TTC549 (cell line): Measurements from ENCODE around the gene INHA.

Experiments used
- FAIRE-seq: peaks from 2 replicates; lab custom pipeline; 2012; peaks lifted over from hg19 to GRCh38; lab: Jason Lieb, UNC

The INHA gene

DNA sequence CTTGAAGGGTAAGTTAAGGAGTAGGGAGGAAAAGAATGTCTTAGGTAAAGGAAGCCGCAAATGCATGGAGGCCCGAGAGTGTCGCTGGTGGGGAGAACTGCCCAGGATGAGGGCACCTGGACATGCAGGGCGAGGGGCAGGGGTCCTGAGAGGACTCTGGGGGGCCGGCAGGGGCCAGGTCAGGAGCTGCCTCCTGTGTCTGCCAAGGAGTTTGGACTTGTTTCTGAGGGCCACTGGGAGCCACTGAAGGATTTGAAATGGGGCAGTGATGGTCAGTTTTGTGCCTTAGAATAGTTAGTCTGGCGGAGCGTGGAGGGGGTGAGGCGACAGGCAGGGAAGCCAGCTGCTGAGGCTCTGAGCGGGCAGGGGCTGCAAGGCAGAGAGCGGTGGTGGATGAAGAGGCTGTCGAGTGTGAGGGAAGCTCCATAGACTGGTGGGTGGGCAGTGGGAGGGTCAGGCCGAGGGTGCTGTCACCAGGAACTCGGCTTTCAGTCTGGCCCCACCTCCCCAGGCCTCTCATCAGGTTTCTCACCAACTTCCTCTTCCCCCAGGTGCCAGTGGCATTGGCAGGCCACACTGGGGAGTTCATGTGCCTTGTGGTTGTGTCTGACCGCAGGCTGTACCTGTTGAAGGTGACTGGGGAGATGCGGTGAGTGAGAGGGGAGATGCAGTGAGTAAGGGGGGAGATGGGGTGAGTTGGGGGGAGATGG, 40.6 kb downstream of the INHA start:
- FAIRE-seq: no peak

DNA sequence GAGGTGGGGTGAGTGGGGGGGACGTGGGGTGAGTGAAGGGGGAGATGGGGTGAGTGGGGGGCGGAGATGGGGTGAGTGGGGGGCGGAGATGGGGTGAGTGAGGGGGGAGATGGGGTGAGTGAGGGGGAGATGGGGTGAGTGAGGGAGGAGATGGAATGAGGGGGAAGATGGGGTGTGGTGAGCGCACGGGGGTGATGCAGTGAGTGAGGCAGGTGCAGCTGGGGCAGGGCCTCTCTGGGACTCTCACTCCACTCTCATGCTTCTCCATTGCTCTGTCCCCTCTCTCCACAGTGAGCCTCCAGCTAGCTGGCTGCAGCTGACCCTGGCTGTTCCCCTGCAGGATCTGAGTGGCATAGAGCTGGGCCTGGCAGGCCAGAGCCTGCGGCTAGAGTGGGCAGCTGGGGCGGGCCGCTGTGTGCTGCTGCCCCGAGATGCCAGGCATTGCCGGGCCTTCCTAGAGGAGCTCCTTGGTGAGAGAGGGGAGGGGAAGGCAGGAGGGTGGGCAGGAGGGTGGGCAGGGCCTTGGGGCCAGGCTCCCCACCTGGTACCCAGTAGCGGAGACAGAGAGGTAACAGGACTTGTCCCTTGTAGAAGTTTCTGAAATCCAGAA, 41.5 kb downstream of the INHA start:
- no peak for FAIRE-seq

DNA sequence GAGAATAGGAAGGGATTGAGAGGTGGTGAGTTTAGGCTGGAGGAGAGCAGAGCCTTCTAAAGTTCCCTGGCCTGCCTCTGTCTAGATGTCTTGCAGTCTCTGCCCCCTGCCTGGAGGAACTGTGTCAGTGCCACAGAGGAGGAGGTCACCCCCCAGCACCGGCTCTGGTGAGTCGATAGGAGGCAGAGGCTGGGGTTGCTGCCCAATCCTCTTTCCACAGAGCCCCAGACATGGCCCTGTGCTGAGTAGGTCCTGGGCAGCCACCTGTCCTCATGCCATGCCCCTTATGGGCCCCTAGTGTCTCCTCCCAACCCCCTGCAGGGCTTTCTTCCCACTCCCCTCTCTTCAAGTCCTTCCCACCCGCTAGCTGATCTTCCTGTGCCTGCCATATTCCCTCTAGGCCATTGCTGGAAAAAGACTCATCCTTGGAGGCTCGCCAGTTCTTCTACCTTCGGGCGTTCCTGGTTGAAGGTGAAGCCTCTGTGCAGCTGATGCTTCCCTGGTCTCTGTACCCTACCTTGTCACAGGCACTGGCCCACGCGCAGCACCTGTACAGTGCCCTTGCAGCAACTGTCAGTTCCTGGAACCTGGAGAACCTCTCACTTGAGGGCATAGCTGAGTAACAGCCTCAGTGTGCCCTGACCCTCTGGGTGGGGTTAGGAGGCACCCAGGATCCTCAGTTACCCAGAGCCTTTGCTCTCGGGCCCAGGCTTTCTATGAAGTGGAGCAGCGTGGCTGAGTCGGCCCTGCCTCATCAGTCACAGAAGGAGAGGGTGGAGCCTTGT, 42.2 kb downstream of the INHA start:
- no peak for FAIRE-seq

DNA sequence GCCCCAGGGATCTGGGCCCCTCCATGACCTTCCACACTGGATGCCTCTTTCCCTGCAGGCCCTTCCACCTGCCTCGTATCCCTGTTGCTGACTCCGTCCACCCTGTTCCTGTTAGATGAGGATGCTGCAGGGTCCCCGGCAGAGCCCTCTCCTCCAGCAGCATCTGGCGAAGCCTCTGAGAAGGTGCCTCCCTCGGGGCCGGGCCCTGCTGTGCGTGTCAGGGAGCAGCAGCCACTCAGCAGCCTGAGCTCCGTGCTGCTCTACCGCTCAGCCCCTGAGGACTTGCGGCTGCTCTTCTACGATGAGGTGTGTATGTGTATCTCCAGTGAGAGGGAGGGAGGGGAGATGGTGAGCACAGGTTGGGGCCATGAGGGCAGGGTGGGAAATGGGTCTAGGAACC, 42.9 kb downstream of the INHA start:
- no peak for FAIRE-seq

DNA sequence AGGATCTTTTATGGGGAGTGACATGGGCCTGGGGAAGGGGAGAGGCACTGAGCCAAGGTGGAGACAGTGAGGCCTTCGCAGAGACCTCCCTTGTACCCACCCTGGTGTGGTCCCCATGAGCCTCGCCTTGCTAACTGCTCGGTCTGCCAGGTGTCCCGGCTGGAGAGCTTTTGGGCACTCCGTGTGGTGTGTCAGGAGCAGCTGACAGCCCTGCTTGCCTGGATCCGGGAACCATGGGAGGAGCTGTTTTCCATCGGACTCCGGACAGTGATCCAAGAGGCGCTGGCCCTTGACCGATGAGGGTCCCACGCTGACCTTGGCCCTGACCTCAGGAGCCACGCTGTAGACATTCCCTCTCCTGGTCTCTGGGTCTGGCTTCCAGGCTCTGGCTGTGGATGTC, 43.8 kb downstream of the INHA start:
- FAIRE-seq: no peak

DNA sequence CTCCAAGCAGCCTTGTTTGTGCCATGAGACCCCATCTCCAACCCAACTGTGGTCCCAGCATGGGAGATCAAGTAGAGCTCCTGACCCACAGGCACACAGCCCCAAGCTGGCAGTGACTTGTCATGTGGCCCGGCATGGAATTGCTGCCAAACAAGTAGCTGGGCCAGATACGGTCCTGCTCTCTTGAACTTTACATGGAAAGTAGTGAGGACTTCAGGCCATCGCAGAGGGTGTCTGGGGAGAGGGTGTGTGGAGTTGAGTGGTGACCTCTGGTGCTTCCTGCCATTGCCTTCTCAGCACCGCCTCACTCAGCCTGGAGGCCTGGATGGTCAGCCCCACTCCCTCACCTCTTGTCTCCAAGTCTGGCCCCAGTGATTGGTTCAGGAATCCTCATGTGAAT, 44.4 kb downstream of the INHA start:
- no peak for FAIRE-seq

DNA sequence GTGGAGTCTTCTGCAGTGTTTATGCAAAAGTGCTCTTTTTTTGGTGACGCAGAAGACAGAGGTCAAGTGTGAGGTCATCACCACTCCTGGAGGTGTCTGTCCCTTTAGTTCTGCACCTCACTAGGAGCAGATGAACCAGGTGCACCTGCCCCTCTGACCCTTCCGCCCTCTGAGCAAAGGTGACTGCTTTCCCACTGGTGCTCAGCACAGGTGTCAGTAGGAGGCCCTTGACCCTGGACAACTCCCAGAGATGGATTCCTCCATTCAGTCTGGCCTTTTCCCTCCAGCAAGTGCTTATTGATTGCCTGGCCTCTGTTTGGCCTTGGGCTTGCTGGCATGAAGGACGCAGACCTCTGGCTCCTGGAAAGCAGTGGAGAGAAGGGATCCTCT, 46.6 kb downstream of the INHA start:
- FAIRE-seq: no peak

DNA sequence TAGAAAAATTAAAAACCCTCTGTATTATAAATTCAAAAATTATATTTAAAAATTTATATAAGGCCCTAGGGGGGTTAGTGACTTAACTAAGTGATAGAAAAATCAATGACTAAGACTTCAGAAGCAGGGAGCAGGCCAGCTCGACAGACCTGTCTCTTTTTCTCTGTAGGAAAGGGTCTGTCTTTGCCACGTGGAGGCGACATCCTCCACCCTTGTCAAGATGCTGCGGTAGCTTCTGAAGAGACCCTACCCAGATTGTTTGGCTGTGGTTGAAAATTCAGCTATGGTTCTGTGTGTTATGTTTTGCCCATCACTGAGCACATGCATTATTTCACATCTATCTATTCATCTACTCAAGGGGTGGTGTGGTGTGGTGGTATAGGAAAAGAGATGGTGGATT, 47.1 kb downstream of the INHA start:
- no peak for FAIRE-seq

DNA sequence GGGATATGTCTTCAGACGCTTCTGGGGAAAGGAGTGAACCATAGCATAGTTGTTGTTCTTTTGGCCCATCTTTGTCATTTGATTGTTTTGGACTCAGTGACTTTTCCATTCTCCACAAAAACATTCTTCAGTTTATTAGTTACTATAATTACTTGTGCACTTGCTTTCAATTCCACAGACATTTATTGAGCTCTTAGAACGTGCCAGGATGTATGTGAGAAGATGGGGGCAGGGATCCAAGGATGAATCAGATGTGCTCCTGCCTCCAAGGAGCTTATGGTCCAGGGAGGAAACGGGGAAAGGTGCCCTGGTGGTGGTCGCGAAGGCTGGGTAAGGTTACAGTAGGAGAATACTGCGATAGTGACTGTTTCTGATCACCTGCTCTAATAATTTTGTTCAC, 48.4 kb downstream of the INHA start:
- FAIRE-seq: no peak

DNA sequence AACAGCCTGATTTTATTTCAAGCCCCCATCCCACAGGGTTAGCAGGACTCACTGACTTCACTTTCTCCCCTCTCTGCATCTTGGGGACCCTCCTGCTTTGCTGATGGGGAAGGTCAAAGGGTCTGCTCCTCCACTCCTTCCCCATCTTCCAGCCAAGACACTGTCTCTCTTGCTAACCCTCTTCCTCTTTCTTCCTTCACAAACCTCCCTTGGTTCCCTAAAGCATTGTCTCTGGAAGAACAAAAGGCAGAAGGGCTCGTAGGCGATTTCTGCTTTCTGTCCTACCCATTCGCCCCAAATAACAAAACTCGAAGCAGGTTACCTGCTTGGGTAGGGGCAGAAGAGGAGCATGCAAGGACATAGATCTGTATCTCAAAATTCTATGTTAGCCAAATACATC, 49.8 kb downstream of the INHA start:
- no peak for FAIRE-seq

DNA sequence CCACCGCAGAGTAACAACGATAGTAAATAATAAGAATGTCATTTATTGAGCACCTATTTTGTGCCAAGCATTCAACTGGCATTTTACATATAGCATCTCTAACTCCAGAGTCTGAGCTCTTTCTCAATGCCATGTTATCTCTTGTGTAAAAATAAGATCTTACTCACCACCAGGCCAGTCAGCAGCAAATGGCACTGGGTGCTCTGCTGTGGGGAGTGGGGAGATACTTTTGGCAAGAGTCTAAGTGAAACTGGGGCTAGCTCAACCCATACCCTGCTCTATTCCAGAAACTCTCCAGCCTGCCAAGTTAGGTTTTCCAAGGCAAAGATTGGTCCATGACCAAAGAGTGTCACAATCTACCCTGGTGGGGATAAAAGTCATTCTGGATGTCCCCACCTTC, 50.4 kb downstream of the INHA start:
- FAIRE-seq: no peak

DNA sequence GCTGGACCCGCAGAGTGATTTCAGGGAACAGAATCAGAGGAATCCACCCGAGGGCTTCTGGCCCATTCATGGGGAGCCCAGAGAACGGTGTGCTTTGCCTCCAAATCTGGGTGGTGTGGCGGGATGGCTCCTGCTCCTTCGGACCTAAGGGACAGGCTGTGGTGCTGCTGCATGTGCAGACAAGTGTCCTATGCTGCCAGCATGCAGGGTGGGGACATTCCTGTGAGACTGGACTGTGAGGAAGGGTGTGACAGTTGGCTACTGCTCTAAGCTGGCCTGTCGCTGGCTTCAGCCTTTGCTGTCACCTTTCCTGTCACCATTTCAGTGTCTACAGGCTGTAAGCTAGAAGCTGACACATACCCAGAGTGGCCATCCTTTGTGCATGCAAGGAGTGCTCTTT, 52.5 kb downstream of the INHA start:
- FAIRE-seq: no peak

DNA sequence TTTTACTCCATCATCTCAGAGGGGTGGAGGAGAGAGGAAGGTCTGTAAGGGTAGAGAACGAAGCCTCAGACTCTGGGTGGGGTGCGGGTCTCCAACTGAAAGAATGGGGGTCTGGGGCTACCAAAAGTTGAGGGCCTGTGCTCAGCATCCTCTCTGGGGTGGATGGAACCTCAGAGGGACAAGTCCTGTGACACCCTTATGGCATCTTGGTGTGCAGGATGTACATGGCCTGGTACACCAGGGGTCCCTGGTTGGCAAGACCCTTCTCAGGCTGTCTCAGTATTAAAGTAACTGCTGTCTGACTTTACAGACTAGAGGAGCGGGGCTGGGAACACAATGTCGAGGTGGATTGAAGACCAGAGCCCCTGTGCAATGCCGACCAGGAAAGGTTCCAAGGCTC, 53.1 kb downstream of the INHA start:
- no peak for FAIRE-seq
